ENCODE measurements around the gene RXRG.
A peak's percentile ranks its signal among the peaks of the same experiment; 100 is the strongest.

RXRG gene

GRCh38 chr1:165387505-165387904 lies 57.4 kb downstream of the RXRG start:
- DNase-seq (ENCODE audit: extremely low read depth, low read depth), result no peak
- TF ChIP-seq, protein P1, sequence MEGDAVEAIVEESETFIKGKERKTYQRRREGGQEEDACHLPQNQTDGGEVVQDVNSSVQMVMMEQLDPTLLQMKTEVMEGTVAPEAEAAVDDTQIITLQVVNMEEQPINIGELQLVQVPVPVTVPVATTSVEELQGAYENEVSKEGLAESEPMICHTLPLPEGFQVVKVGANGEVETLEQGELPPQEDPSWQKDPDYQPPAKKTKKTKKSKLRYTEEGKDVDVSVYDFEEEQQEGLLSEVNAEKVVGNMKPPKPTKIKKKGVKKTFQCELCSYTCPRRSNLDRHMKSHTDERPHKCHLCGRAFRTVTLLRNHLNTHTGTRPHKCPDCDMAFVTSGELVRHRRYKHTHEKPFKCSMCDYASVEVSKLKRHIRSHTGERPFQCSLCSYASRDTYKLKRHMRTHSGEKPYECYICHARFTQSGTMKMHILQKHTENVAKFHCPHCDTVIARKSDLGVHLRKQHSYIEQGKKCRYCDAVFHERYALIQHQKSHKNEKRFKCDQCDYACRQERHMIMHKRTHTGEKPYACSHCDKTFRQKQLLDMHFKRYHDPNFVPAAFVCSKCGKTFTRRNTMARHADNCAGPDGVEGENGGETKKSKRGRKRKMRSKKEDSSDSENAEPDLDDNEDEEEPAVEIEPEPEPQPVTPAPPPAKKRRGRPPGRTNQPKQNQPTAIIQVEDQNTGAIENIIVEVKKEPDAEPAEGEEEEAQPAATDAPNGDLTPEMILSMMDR (IDR thresholded peaks at IDR 0.05; ENCODE audit: low read depth, low read length), result no peak

DNA sequence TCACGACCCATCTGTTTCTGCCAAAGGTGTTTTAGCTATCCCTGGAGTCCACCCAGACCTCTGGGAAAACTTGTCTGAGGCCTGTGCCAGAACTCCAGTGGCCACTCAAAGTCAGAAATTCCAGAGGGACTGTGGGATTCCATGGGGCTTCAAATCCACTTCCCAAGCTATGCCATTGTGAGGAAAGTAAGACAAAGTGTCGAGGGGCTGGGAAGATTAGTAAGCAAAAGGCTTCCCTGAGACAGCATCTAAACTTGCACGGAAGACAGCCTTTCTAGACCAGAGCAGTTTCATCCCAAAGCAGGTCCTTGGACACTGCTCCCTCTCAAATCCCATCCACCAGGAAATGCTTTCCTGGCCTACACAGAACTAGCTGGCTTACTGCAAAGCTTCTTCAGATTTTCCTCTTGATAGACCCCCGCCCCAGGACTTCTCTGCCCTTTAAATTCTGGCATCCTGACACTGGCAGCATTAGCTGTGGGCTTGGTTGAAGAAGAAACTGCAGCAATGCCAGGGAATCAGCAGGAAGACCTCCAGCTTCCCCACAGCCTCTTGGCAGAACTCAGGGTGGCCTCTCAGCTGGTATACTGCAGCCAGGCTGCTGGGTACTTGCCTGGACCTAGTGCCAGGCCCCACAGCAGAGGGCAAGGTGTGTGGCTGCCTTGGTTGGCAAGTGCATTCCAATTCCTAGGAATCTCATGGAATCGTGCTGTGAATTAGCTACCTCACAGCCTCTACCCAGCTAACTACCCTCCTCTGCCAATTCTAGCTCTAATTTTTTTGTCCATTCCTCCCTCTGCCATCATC lies 61.1 kb downstream of the RXRG start:
- TF ChIP-seq, protein P1 (IDR thresholded peaks at IDR 0.05; ENCODE audit: low read depth, low read length), result no peak

DNA sequence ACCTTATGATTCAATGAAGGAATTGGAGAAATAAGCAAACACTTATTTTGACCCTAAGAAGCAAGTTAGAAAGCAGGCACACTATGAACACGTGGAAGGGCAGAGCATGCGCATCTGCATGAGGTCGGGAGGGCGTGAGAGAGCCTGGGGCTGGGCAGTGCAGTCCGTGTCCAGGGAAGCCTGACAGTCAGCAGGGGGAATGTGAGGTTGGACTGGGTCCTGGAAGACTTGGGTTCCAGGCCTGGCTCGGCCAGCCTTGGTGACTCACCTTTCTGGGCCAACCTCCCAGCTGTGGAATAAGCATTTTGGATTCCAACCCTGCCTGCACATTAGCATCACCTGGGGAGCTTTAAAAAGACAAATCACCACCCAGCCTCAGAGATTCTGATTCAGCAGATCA lies 61.9 kb downstream of the RXRG start:
- peak; percentile 79 for DNase-seq (ENCODE audit: extremely low read depth, low read depth)
- TF ChIP-seq, protein P1 (IDR thresholded peaks at IDR 0.05; ENCODE audit: low read depth, low read length), result no peak

More for the DNA sequence above, 61.1 kb downstream of the RXRG start:
- DNase-seq (ENCODE audit: extremely low read depth, low read depth), result no peak

- no peak for DNase-seq (ENCODE audit: extremely low read depth, low read depth)
- TF ChIP-seq, protein P1 (IDR thresholded peaks at IDR 0.05; ENCODE audit: low read depth, low read length), result no peak
These were observed 63.0 kb downstream of the RXRG start for GRCh38 chr1:165381745-165382505.

DNA sequence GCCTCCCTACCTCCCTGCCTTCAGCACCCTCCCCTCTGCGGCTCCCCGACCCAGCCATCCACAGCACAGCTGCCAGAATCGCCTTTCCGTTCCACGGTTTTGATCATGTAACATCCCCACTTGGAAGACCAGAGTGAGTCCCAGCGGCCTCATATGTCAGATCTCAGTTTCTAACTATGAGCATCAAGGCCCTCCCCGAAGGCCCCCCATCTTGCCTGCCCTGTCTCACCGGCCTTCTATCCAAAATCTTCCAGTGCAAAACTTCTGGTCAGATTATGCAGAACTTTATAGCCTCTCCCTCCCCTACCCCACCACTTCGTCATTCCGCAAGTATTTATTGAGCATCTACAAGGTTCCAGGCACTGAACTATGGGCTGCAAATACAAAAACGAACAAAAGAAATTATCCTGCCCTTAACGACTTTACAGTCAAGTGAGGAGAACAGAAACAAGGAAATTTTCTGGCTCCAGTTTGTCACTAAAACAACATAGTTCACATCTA lies 68.1 kb downstream of the RXRG start:
- TF ChIP-seq, protein P1 (IDR thresholded peaks at IDR 0.05; ENCODE audit: low read depth, low read length), result no peak
- DNase-seq (ENCODE audit: extremely low read depth, low read depth), result no peak

GRCh38 chr1:165376041-165376810 lies 68.7 kb downstream of the RXRG start:
- DNase-seq (ENCODE audit: extremely low read depth, low read depth), result peak; percentile 75
- TF ChIP-seq, protein P1 (IDR thresholded peaks at IDR 0.05; ENCODE audit: low read depth, low read length), result no peak
